Panc1 (cell line): ENCODE results near the gene SLC3A2.

Source experiments
- CTCF ChIP-seq: fragments of 450-650 bp; IDR thresholded peaks from 2 replicates; pipeline ENCODE4 v1.5.1; 2017; ENCODE audit warnings: mild to moderate bottlenecking
- POLR2AphosphoS5 ChIP-seq: IDR thresholded peaks from 2 replicates; pipeline ENCODE4 v1.6.1; 2012; ENCODE audit warnings: mild to moderate bottlenecking, low read depth, low read length, moderate library complexity
- SIN3A ChIP-seq: IDR thresholded peaks from 2 replicates; pipeline ENCODE4 v1.6.1; 2012; ENCODE audit warnings: low read depth, mild to moderate bottlenecking, low read length, moderate library complexity, borderline replicate concordance; ENCODE audit not compliant: insufficient read depth
- TF ChIP-seq, protein P1 (sequence below), 2 experiments: IDR thresholded peaks; 2 replicates each; pipeline ENCODE4 v1.6.1; 2011 to 2012; ENCODE audit warnings: low read depth in 2 of 2, control low read depth in 1 of 2, low read length in 1 of 2, mild to moderate bottlenecking in 1 of 2, moderate library complexity in 1 of 2; ENCODE audit not compliant: insufficient read depth in 1 of 2

DNA sequence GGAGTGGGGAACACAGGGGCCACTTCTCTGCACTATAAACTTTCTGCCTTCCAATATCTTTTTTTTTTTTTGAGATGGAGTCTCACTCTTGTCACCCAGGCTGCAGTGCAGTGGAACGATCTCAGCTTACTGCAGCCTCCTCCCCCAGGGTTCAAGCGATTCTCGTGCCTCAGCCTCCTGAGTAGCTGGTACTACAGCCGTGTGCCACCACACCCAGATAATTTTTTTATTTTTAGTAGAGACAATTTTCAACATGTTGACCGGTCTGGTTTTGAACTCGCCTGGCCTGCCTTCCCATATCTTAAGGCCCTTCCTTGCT lies 1.7 kb downstream of the SLC3A2 start:
- TF ChIP-seq SIN3A (no peak), CTCF (no peak), POLR2AphosphoS5 (no peak)
- TF ChIP-seq, protein P1, sequence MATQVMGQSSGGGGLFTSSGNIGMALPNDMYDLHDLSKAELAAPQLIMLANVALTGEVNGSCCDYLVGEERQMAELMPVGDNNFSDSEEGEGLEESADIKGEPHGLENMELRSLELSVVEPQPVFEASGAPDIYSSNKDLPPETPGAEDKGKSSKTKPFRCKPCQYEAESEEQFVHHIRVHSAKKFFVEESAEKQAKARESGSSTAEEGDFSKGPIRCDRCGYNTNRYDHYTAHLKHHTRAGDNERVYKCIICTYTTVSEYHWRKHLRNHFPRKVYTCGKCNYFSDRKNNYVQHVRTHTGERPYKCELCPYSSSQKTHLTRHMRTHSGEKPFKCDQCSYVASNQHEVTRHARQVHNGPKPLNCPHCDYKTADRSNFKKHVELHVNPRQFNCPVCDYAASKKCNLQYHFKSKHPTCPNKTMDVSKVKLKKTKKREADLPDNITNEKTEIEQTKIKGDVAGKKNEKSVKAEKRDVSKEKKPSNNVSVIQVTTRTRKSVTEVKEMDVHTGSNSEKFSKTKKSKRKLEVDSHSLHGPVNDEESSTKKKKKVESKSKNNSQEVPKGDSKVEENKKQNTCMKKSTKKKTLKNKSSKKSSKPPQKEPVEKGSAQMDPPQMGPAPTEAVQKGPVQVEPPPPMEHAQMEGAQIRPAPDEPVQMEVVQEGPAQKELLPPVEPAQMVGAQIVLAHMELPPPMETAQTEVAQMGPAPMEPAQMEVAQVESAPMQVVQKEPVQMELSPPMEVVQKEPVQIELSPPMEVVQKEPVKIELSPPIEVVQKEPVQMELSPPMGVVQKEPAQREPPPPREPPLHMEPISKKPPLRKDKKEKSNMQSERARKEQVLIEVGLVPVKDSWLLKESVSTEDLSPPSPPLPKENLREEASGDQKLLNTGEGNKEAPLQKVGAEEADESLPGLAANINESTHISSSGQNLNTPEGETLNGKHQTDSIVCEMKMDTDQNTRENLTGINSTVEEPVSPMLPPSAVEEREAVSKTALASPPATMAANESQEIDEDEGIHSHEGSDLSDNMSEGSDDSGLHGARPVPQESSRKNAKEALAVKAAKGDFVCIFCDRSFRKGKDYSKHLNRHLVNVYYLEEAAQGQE (IDR thresholded peaks at IDR 0.05; ENCODE audit: insufficient read depth in 1 of 2, low read depth in 2 of 2, low read length in 1 of 2), result no peak
